ENCODE results near the gene LPAR2.

- no peak for TF ChIP-seq CTCF (conservative IDR thresholded peaks at IDR 0.05; ENCODE audit: low read depth in 2 of 2)
- TF ChIP-seq, protein P1, sequence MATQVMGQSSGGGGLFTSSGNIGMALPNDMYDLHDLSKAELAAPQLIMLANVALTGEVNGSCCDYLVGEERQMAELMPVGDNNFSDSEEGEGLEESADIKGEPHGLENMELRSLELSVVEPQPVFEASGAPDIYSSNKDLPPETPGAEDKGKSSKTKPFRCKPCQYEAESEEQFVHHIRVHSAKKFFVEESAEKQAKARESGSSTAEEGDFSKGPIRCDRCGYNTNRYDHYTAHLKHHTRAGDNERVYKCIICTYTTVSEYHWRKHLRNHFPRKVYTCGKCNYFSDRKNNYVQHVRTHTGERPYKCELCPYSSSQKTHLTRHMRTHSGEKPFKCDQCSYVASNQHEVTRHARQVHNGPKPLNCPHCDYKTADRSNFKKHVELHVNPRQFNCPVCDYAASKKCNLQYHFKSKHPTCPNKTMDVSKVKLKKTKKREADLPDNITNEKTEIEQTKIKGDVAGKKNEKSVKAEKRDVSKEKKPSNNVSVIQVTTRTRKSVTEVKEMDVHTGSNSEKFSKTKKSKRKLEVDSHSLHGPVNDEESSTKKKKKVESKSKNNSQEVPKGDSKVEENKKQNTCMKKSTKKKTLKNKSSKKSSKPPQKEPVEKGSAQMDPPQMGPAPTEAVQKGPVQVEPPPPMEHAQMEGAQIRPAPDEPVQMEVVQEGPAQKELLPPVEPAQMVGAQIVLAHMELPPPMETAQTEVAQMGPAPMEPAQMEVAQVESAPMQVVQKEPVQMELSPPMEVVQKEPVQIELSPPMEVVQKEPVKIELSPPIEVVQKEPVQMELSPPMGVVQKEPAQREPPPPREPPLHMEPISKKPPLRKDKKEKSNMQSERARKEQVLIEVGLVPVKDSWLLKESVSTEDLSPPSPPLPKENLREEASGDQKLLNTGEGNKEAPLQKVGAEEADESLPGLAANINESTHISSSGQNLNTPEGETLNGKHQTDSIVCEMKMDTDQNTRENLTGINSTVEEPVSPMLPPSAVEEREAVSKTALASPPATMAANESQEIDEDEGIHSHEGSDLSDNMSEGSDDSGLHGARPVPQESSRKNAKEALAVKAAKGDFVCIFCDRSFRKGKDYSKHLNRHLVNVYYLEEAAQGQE (IDR thresholded peaks at IDR 0.05; ENCODE audit: unreplicated experiment), result no peak
- TF ChIP-seq EZH2 (IDR thresholded peaks at IDR 0.05; ENCODE audit: low read depth, unreplicated experiment), result no peak
- no peak for TF ChIP-seq POLR2AphosphoS5 (IDR thresholded peaks at IDR 0.05; ENCODE audit: low read depth)
- TF ChIP-seq CREB1 (CRISPR knock-in tag; IDR thresholded peaks at IDR 0.05; ENCODE audit: low read depth), result no peak
- TF ChIP-seq ZNF114 (CRISPR knock-in tag; IDR thresholded peaks at IDR 0.05), result no peak
- TF ChIP-seq EZH2phosphoT487 (IDR thresholded peaks at IDR 0.05; ENCODE audit: unreplicated experiment), result no peak
- TF ChIP-seq NANOG (IDR thresholded peaks at IDR 0.05; ENCODE audit: borderline replicate concordance), result no peak
- TF ChIP-seq JUNB (IDR thresholded peaks at IDR 0.05; ENCODE audit: unreplicated experiment), result no peak
- no peak for TF ChIP-seq STAT1 (IDR thresholded peaks at IDR 0.05; ENCODE audit: unreplicated experiment)
Observed at GRCh38 chr19:19578252-19578651, 49.8 kb downstream of the LPAR2 start.

All from GM23338 (cell line).